GM18868 (cell line): ENCODE results near the gene TET2.
A peak's percentile ranks its signal among the peaks of the same experiment; 100 is the strongest.

Experiments
- ATAC-seq: cut with Tn5 transposase; IDR thresholded peaks from one replicate; pipeline ENCODE4 v1.9.1; 2021; ENCODE audit warnings: mild to moderate bottlenecking, moderate library complexity; ENCODE audit not compliant: unreplicated experiment

Gene TET2

DNA sequence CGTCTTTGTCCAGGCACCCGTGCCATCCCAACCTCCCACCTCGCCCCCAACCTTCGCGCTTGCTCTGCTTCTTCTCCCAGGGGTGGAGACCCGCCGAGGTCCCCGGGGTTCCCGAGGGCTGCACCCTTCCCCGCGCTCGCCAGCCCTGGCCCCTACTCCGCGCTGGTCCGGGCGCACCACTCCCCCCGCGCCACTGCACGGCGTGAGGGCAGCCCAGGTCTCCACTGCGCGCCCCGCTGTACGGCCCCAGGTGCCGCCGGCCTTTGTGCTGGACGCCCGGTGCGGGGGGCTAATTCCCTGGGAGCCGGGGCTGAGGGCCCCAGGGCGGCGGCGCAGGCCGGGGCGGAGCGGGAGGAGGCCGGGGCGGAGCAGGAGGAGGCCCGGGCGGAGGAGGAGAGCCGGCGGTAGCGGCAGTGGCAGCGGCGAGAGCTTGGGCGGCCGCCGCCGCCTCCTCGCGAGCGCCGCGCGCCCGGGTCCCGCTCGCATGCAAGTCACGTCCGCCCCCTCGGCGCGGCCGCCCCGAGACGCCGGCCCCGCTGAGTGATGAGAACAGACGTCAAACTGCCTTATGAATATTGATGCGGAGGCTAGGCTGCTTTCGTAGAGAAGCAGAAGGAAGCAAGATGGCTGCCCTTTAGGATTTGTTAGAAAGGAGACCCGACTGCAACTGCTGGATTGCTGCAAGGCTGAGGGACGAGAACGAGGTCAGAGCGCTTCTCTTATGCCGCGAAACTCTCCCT lies at the start of gene TET2:
Gene TET2 (plus strand): TSS at position 601 of the 740 bp plus-strand sequence. CDS start 87,067 bp downstream, outside the sequence.
- ATAC-seq: peak; percentile 78

DNA sequence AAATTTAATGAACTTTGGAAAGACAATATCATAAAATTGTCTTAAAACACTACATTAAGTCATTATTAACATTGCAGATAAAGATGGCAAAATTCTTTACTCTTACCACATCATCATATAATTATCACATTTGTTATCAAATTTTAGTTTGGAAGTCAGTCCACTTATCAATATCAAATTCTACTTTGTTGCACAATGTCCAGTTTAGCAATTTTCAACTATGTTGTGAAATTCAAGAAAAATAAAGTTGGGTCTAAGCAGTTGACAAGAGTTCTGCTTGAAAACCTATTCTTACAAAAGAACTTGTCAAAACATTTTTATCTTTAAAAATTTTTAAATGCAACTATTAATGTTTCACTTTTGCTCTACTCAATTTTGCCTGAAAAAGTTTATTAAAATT lies 44.7 kb upstream of the TET2 start:
- ATAC-seq: no peak

GRCh38 chr4:105106426-105106825 lies 40.2 kb upstream of the TET2 start:
- no peak for ATAC-seq

DNA sequence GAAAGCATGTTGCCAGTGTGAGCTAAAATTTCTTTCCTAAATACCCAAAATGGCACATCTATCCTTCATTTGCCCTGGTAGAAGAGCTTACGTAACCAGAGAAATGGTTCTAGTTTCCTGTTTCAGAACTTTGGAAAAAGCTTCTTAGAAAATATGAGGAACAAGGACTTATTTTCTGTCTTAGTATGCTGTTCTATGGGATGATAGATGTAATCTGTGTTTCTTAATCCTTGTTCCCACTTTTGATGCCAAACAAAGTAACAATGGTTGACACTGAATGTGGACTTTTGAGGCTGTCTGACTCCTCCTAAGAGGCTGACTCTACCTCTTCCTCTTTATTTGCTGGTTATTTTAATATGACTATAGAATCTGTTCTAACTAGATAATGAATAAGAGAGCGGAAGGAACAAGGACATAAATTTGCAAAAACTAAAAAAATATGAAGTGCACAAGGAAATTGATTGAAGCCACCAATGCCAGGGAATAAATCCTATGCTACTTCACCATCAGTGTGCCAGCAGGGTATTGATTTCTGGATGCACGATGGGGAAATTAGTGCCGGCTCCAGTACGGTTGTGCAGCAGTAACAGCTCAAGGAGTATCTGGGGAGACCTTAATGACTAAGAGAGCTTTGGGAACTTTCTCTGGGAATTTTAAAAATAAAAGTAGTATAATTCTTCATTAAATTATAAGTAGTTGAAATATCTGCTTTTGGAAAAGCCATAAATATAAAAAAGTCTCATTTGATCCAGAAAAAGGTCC lies 39.4 kb upstream of the TET2 start:
- ATAC-seq: no peak

- ATAC-seq: no peak
These were observed 37.7 kb upstream of the TET2 start for GRCh38 chr4:105108971-105109370.

DNA sequence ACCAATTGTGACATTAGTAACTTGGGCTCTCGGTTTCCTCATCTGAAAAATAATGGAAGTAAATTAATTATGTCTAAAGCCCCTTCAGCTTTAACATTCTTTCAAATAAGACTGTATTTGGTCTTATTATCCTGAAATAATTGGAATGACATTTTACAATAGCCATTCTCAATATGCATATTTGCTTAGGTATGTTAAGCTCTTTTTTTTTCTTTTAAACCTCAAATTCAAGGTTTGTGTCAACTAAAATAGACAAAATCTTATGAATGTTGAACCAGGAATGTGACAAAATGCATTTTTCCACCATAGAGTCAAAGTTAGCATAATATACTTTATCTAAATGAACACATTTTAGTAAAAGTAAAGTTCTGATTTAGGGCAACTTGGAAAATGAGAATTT lies 34.4 kb upstream of the TET2 start:
- no peak for ATAC-seq

DNA sequence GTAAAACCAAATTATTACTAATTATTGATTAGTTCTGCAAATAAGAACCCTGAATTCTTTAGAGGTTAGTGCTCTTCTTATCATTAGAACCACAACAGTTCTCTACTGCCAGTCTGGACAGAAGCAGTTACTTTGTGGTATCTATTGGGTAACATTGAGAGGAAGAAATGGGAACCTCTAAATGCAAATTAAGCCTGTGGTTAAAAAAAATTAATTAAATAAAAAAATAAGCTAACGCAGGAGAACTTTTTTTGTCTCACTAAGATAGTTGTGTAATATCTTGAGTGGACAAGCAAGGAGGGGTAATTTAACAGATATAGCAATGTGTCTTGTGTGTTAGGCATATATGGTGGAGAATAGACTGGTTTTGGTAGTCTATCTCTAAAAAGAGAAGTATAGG lies 32.9 kb upstream of the TET2 start:
- ATAC-seq: no peak

DNA sequence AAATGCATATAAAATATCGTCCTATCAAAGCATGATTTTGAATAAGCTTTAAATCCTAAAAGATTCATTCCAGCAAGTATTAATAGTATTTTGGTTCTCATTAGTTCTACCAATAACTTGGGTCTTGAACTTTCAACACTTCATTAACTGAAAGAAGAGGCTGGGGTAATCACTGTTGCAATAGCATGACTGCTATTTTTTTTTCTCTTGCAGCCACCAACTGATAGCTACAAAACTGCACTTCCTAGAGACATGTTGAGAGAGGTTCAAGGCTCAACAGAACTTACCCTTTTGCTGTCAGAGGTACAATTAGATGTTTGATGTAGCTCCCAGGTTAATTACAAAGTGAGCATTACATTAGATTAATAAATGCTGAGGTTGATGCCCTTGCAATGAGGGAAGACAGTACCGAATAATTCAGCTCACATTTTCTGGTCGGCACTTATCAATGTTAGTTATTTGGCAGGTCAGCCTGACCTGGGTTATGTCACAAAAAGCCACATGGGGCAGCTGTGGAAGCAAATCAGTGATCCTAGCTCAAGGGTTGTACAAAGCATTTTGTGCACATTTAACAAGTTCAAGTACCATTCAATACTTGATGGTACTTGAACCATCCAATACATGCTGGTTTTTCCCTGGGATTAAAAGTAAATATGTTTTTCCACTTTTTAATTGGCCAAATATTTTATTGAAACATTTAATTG lies 29.9 kb upstream of the TET2 start:
- no peak for ATAC-seq

DNA sequence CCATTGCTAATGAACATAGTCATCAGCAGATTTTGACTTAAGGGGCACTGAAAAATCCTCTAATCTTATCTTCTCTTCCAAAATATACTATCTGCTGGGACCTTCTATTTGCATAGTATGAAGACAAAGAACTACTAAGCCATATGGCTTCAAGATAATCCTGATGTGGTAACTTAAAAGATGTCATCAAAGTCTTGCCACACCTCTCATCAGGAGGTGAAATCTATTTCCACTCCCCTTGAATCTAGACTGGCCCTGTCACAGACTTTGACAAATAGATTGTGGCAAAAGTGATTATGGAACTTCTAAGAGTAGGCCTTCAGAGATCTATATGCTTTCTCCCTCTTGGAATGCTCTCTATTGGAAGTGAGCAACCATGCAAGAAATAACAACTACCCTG lies 27.3 kb upstream of the TET2 start:
- ATAC-seq: no peak

DNA sequence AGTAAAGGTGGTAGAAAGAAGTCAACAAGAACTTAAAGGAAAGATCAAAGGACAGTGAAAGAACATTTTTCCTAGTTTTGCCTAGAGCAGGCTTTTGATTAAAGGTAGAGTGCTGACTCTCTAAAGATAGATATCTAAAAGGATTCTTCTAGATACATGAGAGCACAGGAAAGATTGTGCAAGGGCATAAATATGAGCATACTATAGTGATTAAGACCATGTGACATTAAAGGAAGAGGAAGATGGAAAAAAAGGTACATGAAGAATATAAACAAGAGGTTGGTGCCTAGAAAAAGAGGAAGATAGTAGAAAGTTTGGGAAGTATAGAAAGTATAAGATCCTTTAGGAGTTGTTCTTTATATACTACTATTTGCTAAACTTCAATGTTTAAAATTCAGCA lies 26.1 kb upstream of the TET2 start:
- ATAC-seq: no peak

- ATAC-seq: no peak
These were observed 24.3 kb upstream of the TET2 start for GRCh38 chr4:105122350-105122749.

DNA sequence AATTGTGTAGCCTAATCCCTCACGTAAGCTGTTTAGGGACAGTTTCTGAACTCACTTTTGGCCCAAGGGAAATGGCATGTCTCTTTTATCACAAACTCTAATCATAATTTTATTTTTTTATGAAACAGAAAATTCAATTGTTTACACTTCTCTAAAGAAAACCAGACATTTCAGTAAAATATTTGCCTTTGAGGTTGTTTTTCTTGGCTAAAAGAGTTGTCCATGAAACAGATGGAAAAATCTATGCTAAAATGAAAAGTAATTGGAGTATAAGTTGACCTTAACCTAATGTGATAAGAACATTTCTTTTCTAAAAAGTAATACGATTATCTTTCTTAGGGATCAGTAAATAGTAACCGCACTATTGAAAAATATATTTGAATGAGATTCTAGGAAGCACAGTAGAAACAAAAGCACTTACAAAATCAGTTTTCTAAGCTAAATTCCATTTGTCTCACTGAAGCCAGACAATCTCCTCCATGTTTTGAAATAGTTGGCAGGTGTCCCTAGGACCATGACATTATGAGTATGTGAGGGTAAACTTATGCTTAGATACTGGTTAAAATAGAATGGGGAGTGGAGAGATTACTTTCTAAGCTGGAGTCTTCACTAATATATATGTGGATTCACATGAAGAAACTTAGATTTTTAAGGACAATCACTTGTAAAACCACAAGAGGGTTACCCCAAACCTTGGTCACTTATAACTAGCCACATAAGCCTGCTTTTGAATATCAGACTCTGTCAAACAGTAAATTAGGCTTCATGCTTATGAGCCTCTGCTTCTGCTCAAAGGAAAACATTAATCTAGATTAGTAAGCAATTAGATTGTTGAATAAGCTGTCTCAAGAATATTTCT lies 20.1 kb upstream of the TET2 start:
- no peak for ATAC-seq

GRCh38 chr4:105127170-105127445 lies 19.6 kb upstream of the TET2 start:
- no peak for ATAC-seq

DNA sequence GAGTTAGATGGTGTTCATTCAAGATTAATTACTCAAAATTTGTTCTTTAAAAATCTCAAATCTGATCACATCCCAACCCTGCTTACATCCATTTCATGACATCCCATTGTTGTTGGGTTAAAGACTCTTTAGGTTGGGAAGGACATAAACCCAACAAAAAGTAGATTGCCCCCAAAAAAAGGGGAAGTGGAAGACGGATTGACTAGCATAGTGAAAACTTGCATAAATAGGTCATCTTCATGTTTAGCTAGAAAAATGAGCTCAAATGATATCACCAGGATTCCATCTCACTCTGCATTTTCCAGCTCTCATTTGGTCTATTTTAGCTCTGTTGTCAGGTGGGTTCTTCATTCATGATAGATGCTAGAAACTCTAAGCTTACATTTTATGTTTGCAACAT lies 18.5 kb upstream of the TET2 start:
- ATAC-seq: peak; percentile 65

- no peak for ATAC-seq
These were observed 17.2 kb upstream of the TET2 start for GRCh38 chr4:105129286-105130040.

DNA sequence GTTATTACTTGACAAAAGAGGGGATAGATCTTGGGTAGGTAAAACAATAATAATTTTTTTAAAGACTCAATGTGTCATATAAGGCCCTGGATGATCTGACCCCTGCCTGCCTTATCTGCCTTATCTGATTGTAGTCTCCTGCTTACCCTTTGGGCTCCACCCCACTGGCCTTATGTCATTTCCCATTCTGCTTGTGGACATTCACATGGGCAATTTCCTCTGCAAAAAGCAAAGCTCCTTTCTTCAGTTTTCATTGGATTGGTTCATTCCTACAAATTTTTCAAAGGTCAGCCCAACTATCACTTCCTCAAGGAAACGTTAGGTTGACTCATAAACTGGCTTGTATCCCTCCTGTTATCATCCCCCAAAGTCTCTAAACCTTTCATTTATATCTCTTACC lies 15.7 kb upstream of the TET2 start:
- no peak for ATAC-seq

DNA sequence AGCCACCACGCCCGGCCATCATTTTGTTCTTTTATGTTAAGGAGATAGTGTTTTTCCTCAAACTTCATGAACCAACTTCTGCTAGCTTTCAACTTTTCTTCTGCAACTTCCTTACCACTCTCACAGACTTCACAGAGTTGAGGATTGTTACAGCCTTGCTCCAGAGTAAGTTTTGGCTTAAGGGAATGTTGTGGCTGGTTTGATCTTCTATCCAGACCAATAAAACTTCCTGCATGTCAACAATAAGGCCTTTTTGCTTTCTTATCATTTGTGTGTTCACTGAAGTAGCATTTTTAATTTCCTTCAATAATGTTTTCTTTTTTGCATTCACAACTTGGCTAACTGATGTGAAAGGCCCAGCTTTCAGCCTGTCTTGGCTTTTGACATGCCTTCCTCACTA lies 12.7 kb upstream of the TET2 start:
- ATAC-seq: no peak

GRCh38 chr4:105135785-105136184 lies 10.9 kb upstream of the TET2 start:
- ATAC-seq: peak; percentile 68

DNA sequence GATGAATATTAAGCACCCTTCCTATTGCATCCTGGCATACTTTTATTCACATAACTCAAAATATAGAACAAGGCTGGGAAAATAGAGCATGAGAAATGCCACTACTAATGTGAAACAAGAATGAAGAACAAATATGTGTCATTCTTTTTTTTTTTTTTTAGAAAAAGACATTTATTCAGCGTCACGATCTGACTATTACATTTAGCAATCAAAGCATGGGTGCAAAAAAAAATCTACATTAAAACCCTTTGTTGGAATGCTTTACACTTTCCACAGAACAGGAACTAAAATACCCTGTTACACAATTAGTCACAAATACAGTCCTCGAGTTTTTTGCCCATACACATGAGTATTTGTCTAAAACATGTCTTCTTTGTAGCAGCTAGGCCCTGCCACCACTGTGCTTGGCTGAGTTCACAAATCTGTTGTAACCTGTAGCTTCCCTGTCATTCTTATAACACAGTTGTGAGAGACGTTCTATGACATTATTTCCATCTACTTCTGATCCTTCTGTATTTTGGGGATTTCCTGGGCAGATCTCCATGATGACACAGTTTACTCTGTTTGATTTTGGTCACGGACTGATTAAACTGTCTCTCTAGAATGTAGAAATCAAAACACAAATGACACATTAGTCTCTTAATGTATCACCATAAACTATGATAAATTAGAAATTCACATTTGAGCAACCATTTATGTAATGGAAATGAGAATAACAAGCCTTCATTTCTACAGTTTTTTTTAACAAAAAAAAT lies 9.4 kb upstream of the TET2 start:
- ATAC-seq: no peak

- ATAC-seq: no peak
These were observed 7.0 kb upstream of the TET2 start for GRCh38 chr4:105139646-105140045.
